ENCODE results near the gene CAMK2G. TPM values are rescaled to one million over a fixed set of nuclear protein-coding genes. Genes with fewer than 3 reads are reported as not detected.

CAMK2G gene
- total RNA-seq, 2 donors from 2014 or later = 26.2 to 39.7 TPM

DNA sequence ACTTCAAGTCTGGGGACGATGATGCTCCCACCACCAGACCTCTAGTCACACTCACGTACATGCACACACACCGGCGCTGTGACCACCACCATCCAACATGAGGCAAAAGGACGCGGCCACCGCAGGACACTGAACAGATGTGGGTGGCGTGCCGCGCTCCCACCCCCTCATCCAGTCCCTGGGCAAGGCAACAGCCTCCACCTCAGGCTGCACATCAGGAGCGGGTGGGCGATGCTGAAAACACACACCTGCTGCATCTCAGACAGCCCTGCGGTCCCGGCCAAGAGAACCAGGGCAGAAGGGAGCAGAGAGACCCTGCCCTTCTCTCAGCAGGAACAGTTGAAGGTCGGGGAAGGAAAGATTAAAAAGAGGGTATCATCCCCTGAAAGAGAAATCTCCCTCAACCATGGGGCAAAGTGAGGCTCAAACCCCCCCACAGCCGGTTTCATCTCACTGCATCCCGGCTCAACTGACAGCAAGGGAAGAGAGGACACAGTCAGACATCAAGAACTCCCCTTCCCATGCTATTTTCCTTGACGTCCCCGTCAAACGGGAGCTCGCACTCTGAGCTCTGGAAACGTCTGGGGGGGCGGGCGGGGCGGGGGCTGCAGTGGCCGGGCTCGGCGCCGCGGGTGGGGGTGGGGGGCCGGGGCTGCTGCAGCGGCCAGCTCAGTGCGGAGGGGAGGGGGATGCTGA is 1.1 kb downstream of the CAMK2G start:
- Mint-ChIP-seq H3K9me3 (no peaks in the 10 kb centered on the region), H3K27ac (peak overlapping the region; percentile 75 to 84), H3K36me3 (peaks cover 10 to 13% of the 10 kb centered on the region in 2 donors)
- ATAC-seq = no peak
- no peak for DNase-seq (ENCODE audit: low spot score in 2 of 2)

DNA sequence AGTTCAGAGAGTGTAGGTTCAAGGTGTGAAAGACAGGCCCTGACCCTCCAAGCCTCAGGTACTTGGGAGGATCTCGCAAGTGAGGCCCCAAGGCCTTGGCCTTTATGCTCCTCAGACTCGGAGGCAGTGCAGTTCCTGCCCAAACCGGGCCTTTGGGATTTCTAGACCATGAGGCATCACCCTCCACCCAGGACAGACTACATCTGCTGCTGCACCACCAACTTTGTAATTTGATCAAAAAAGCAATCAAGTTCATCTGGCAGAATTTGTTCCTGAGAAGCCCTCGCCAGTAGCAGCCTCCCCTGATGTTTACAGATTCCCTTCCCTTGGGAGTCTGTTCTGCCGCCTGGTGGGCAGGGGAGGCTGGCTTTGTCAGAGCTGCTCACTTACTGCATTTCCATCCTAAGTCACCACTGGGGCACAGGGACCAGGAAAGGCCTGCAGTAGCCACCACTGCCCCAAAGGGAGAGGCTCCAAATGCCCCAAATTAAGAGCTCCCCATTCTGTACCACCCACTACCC is 2.1 kb downstream of the CAMK2G start:
- DNase-seq (ENCODE audit: low spot score in 2 of 2) = no peak
- no peaks in the 10 kb centered on the region for H3K9me3 Mint-ChIP-seq
- no peak for ATAC-seq
- H3K27ac Mint-ChIP-seq = peak overlapping the region; percentile 26 to 75
- peaks cover 10 to 13% of the 10 kb centered on the region in 2 donors for H3K36me3 Mint-ChIP-seq

DNA sequence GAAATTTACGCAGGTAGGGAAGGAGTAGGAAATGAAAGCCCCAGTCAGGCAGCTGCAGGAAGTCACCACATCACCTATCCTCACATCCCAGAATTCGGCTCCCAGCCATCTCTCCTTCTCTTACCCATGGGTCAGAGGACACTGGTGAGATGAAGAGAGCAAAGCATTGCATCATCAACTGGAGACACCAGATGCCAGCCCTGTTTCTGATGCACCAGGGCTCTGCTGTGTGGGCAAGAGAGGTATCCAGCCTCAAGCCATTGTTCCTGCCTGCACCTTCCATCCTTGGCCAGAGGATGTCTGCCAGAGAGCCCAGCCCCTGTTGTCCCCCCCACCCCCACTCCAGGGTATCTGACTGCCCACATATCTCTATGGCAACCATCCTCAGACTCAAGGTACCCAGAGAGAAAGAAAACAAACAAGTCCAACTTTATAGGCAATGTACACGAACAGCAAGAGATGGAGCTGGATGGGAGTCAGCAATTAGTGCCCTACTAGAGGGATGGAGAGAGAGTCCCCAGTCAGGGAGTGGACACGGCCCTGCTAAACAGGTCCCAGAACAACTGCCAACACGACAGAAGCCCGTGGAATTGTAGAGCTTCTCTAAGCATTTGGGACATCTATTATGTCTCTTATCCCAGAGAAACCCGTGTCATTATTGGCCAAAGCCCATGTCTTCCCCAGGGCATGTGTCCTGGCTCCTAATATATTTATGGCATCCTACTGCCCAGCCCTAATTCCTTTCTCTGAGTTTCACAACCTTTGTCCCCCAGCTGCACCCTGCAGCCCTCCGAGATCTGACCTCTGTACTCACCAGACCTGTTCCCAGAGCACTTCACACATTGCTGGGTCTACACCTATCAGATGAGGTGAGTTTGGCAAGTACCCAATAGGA is 2.8 kb downstream of the CAMK2G start:
- no peak for ATAC-seq
- H3K36me3 Mint-ChIP-seq = peaks cover 10 to 13% of the 10 kb centered on the region in 2 donors
- no peak for DNase-seq (ENCODE audit: low spot score in 2 of 2)
- no peaks in the 10 kb centered on the region for H3K9me3 Mint-ChIP-seq
- H3K27ac Mint-ChIP-seq = peak overlapping the region in 1 of 2 donors; percentile 45

- Mint-ChIP-seq H3K27ac (peak overlapping the region; percentile 72 to 85), H3K9me3 (no peaks in the 10 kb centered on the region), H3K36me3 (peaks cover 23 to 29% of the 10 kb centered on the region in 2 donors)
- DNase-seq (ENCODE audit: low spot score in 2 of 2) (no peak), ATAC-seq (no peak)
Observed at GRCh38 chr10:73868655-73869195, 5.6 kb downstream of the CAMK2G start.

DNA sequence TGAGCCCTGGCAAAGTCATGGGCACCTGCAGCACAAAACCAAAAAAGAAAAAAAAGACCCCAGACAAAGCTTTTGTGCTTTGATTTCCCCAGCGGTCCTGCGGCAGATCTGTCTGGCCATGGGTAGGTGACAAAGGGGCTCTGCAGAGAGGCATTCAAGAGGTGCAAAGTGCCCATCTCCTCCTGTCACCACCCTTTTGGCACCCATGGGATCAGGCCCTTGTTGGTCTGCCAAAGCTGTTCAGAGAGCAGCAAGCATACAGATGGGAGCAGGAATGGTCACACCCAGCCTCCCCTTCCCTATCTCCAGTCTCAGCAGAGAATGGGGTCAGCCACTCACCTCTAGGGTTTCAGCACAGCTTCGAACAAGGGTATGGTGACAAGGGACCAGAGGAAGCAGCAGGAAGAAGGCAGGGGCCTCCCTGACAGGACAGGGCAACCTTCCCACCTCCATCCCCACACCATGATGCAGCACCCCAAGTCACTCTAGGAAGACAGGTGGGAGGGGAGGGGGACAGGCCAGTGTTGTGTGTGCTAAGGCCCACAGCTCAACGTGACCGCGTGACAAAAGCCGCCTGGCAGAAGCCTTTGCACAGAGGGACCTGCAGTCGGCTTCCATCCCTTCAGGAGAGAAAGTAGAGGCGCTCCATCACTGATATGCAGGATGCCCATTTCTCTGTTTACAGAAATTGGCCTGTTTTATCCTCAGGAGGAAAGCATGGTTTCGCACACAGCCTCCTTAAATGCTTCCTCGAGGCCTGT is 6.3 kb downstream of the CAMK2G start:
- H3K9me3 Mint-ChIP-seq = no peaks in the 10 kb centered on the region
- ATAC-seq = no peak
- peaks cover 20 to 27% of the 10 kb centered on the region in 2 donors for H3K36me3 Mint-ChIP-seq
- H3K27ac Mint-ChIP-seq = peak overlapping the region; percentile 72 to 90
- no peak for DNase-seq (ENCODE audit: low spot score in 2 of 2)

- ATAC-seq (no peak), DNase-seq (ENCODE audit: low spot score in 2 of 2) (no peak)
- Mint-ChIP-seq H3K36me3 (peaks cover 17 to 20% of the 10 kb centered on the region in 2 donors), H3K27ac (peak overlapping the region; percentile 90), H3K9me3 (no peaks in the 10 kb centered on the region)
Observed at GRCh38 chr10:73867126-73867807, 7.1 kb downstream of the CAMK2G start.

GRCh38 chr10:73866621-73867020 is 7.7 kb downstream of the CAMK2G start:
- Mint-ChIP-seq H3K36me3 (peaks cover 13 to 16% of the 10 kb centered on the region in 2 donors), H3K9me3 (no peaks in the 10 kb centered on the region), H3K27ac (peak overlapping the region; percentile 90)
- DNase-seq (ENCODE audit: low spot score in 2 of 2) (no peak), ATAC-seq (no peak)

GRCh38 chr10:73865459-73866442 is 8.6 kb downstream of the CAMK2G start:
- peaks cover 15 to 18% of the 10 kb centered on the region in 2 donors for H3K36me3 Mint-ChIP-seq
- no peaks in the 10 kb centered on the region for H3K9me3 Mint-ChIP-seq
- DNase-seq (ENCODE audit: low spot score in 2 of 2) (peak; percentile 26 to 70), ATAC-seq (peak; percentile 67 to 95)
- H3K27ac Mint-ChIP-seq = peak overlapping the region; percentile 90

DNA sequence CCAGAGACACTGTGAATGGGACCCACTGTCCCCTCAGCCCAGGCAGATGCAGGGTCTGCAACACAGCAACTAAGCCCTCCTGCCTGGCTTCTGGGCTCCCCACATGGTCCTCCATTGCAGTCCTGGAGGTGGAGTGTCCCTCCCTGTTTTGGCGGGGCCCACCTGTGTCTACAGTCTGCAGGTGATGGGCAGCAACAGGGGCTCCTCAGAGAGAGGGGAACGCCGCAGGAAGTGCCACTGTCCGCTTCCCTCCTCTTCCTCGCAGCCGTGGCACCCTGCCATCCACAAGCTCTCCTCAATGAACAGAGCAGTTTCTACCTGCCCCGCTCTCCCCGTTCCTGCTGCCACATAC is 9.3 kb downstream of the CAMK2G start:
- peak in 1 of 2 donors; percentile 16 for ATAC-seq
- Mint-ChIP-seq H3K9me3 (no peaks in the 10 kb centered on the region), H3K27ac (peak overlapping the region; percentile 90), H3K36me3 (peaks cover 18 to 22% of the 10 kb centered on the region in 2 donors)
- DNase-seq (ENCODE audit: low spot score in 2 of 2) = no peak

DNA sequence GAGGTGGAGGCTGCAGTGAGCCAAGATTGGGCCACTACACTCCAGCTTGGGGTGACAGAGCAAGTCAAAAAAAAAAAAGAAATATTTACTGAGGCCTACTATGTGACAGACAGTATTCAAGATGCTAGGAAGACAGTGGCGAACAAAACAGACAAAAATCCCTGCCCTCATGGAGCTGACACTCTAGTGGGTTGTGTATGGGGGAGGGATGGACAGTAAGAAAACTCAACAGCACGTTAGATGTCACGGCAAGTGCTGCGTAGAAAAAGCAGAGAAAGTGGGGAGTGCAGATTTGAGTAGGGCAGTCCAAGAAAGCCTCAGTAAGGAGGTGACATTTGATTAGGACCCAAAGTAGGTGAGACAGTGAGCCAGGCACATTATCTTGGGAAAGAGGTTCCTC is 10.1 kb downstream of the CAMK2G start:
- no peak for ATAC-seq
- Mint-ChIP-seq H3K27ac (peak overlapping the region; percentile 29 to 90), H3K9me3 (no peaks in the 10 kb centered on the region), H3K36me3 (peaks cover 18 to 22% of the 10 kb centered on the region in 2 donors)
- no peak for DNase-seq (ENCODE audit: low spot score in 2 of 2)

- peaks cover 18 to 22% of the 10 kb centered on the region in 2 donors for H3K36me3 Mint-ChIP-seq
- ATAC-seq = no peak
- no peaks in the 10 kb centered on the region for H3K9me3 Mint-ChIP-seq
- H3K27ac Mint-ChIP-seq = no peak overlapping the region
- no peak for DNase-seq (ENCODE audit: low spot score in 2 of 2)
Observed at GRCh38 chr10:73863039-73863817, 11.1 kb downstream of the CAMK2G start.

GRCh38 chr10:73862011-73862410 is 12.3 kb downstream of the CAMK2G start:
- Mint-ChIP-seq H3K36me3 (peaks cover 18 to 22% of the 10 kb centered on the region in 2 donors), H3K9me3 (no peaks in the 10 kb centered on the region), H3K27ac (peak overlapping the region in 1 of 2 donors; percentile 50)
- ATAC-seq (no peak), DNase-seq (ENCODE audit: low spot score in 2 of 2) (no peak)

DNA sequence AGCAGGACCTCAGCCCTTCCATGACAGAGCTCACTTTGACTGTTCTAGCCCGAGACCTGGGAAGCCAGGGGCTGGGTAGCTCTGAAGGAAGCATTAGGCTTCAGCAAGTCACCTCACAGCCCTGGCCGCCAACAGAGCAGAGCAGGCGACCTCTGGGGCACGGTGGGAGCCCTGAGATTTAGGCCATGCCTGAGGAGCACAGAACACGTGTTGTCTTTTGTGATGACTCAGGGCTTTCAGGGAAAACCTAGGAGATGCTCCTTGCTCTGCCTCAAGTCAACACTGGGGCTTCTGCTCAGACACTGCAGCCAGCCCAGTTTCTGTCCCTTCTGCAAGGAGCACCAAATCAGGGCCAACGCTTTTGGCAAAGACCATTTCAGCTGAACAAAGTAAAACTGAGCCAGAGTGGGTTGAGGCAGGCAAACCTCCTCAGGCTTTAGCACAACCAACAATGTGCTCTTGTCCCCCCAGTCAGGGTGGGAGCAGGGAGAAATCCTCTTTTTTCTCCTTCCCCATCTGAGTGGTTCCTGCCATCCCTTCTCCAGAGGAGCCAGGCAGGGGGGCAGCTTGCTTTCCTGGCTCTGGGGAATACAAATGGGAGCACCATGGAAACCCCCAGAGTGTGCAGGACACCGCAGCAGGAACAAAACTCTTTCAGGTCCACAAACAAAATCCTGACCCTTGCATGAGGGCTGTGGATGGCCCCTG is 14.4 kb downstream of the CAMK2G start:
- DNase-seq (ENCODE audit: low spot score in 2 of 2) = no peak
- no peaks in the 10 kb centered on the region for H3K9me3 Mint-ChIP-seq
- H3K36me3 Mint-ChIP-seq = peaks cover 12 to 20% of the 10 kb centered on the region in 2 donors
- ATAC-seq = no peak
- H3K27ac Mint-ChIP-seq = no peak overlapping the region

GRCh38 chr10:73859428-73859783 is 14.9 kb downstream of the CAMK2G start:
- Mint-ChIP-seq H3K27ac (no peak overlapping the region), H3K36me3 (peaks cover 10 to 18% of the 10 kb centered on the region in 2 donors), H3K9me3 (no peaks in the 10 kb centered on the region)
- ATAC-seq (peak; percentile 48 to 71), DNase-seq (ENCODE audit: low spot score in 2 of 2) (peak in 1 of 2 donors; percentile 65)
